ENCODE results near the gene TAF8.

The TAF8 gene

GRCh38 chr6:42136508-42137193 lies 86.3 kb downstream of the TAF8 start:
- H2AFZ ChIP-seq (ENCODE audit: low read depth, low read length), result peak overlapping the region; percentile 88
- peaks cover 15% of the 10 kb centered on the region for H3K27me3 ChIP-seq (ENCODE audit: insufficient read depth, low read length)
- no peaks in the 10 kb centered on the region for H3K36me3 ChIP-seq (ENCODE audit: insufficient read depth, low read length)
- H3K4me3 ChIP-seq (ENCODE audit: low read length), result peak overlapping the region; percentile 35
- H3K9me3 ChIP-seq (ENCODE audit: low read length), result no peaks in the 10 kb centered on the region
- peaks cover 20% of the 10 kb centered on the region for H3K4me1 ChIP-seq (ENCODE audit: insufficient read depth, low read length)
